ENCODE data around the gene LYG1.
"Not testable (repeated sequence)": the region's sequence is repeated elsewhere in the genome, so short reads cannot be mapped to it uniquely, and the experiment has no call there.

LYG1 gene

GRCh38 chr2:99301097-99301496 lies at the start of gene LYG1:
LYG1 (minus strand) TSS chr2:99301197; CDS start chr2:99295670, 5,527 bp downstream.
- DNase-seq = not testable (repeated sequence)

- no peak for DNase-seq
Observed at GRCh38 chr2:99350194-99350593, 49.2 kb upstream of the LYG1 start.

GRCh38 chr2:99348173-99348572 lies 47.2 kb upstream of the LYG1 start:
- peak; percentile 41 for DNase-seq

- no peak for DNase-seq
Observed at GRCh38 chr2:99346218-99346617, 45.2 kb upstream of the LYG1 start.

GRCh38 chr2:99345446-99345845 lies 44.4 kb upstream of the LYG1 start:
- not testable (repeated sequence) for DNase-seq

GRCh38 chr2:99342536-99342935 lies 41.5 kb upstream of the LYG1 start:
- DNase-seq = no peak

- DNase-seq = peak; percentile 8
Observed at GRCh38 chr2:99340669-99341236, 39.8 kb upstream of the LYG1 start.

GRCh38 chr2:99338029-99338585 lies 37.1 kb upstream of the LYG1 start:
- DNase-seq = peak; percentile 28

GRCh38 chr2:99337113-99338028 lies 36.4 kb upstream of the LYG1 start, which contains the start of gene EIF5B:
EIF5B (plus strand) TSS chr2:99337389; CDS start chr2:99337555, 166 bp downstream.
- DNase-seq = peak; percentile 98

- DNase-seq = no peak
Observed at GRCh38 chr2:99336804-99337112, 35.8 kb upstream of the LYG1 start.

- DNase-seq = peak; percentile 99
Observed at GRCh38 chr2:99335911-99336803, 35.2 kb upstream of the LYG1 start, which contains the start of gene TXNDC9. TXNDC9 (minus strand) TSS chr2:99336333; CDS start chr2:99333210, 3,123 bp downstream.

GRCh38 chr2:99325384-99325783 lies 24.4 kb upstream of the LYG1 start:
- no peak for DNase-seq

- DNase-seq = not testable (repeated sequence)
Observed at GRCh38 chr2:99317873-99318200, 16.8 kb upstream of the LYG1 start.

- no peak for DNase-seq
Observed at GRCh38 chr2:99317161-99317872, 16.3 kb upstream of the LYG1 start.

GRCh38 chr2:99299580-99299979 lies 1.4 kb downstream of the LYG1 start:
- no peak for DNase-seq

- DNase-seq = peak; percentile 10
Observed at GRCh38 chr2:99297994-99298393, 3.0 kb downstream of the LYG1 start.

GRCh38 chr2:99285526-99285925 lies 15.5 kb downstream of the LYG1 start:
- DNase-seq = no peak

GRCh38 chr2:99279969-99280695 lies 20.9 kb downstream of the LYG1 start:
- DNase-seq = no peak

- no peak for DNase-seq
Observed at GRCh38 chr2:99278793-99279291, 22.2 kb downstream of the LYG1 start.

- not testable (repeated sequence) for DNase-seq
Observed at GRCh38 chr2:99278195-99278765, 22.7 kb downstream of the LYG1 start.

- no peak for DNase-seq
Observed at GRCh38 chr2:99275882-99276281, 25.1 kb downstream of the LYG1 start.
